NCI-H526 treated with DMSO at 0.1 percent for 48 hours (cell line): ENCODE data around the gene USP5.

Experiments used
- DNase-seq: peaks from one replicate; lab custom pipeline; 2025; lab: John Stamatoyannopoulos, UW

USP5 gene

DNA sequence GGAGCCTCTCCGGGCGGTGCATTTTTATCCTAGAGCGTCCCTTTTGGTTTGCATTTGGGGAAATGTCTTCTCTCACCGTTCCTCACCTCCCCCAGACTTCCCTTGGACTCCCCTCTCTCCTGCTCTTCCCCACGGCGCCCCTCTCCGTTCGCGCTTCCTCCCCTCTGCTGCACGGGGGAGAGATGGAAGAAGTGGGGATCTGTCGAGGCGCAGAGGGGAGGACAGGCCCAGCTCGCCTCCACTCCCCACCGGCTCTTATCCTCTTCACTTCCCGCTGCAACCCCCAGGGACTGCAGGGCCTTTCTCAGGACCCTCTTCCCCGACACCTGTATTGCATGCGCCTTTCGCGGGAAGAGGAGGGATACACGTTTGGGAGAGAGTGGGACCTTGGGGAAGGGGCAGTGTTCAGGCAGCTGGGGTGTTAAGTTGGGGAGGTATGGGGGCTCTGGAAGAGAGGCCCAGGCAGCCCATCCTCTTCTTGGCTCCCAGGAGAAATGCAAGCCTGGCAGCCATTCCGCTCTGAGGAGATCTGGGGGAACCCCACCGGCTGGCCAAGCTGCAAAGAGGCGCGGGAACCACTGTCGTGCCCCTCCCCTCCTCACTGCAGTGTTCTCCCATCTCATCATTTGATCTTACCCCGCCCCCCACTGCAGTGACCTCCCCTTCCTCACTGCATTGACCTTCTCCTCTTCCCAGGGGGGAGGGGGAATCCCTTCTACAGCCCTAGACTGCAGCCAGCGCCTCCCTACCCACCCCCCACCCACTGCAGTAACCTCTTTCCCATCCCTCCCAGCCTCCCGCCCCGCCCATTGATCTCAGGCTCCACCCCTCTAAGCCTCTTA, 63.2 kb downstream of the USP5 start:
- no peak for DNase-seq

DNA sequence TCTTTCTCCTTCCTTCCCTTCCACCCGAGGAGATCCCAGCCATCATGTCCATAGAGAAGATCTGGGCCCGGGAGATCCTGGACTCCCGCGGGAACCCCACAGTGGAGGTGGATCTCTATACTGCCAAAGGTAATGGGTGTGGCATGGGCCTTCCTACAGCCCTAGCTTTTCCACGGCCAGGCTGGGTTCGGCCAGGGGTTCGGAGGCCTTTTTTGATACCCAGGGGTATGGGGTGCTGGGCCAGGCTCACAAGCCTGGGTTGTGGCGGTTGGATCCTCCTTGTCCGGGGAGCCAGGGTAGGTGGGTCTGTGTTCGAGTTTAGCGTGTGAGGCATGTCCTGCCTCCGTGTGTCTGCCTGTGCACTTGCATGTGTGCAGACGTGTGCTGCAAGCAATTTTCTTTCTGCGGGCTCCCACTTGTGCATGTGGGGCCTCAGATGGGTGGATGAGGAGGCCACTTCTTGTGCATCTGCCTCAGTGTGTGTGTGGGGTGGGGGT, 63.9 kb downstream of the USP5 start:
- DNase-seq: no peak
